ENCODE results near the gene AIFM2. TPM values are rescaled to one million over a fixed set of nuclear protein-coding genes. Genes with fewer than 3 reads are reported as not detected.
"Not testable (repeated sequence)": the region's sequence is repeated elsewhere in the genome, so short reads cannot be mapped to it uniquely, and the experiment has no call there.

Gene AIFM2
- polyA plus RNA-seq, 1 donor from 2014 or later: 4.0 TPM

GRCh38 chr10:70162151-70162891, 29.7 kb upstream of the AIFM2 start:
- Mint-ChIP-seq H3K4me3 (peak overlapping the region in 3 of 4 donors; percentile 42 to 73 (median 53)), H3K27me3 (no peaks in the 10 kb centered on the region), H3K4me1 (peaks cover 31 to 45% (median 36%) of the 10 kb centered on the region in 3 donors), H3K27ac (peak overlapping the region in 2 of 3 donors; percentile 57 to 58), H3K9me3 (no peaks in the 10 kb centered on the region), H3K36me3 (peaks cover 3% of the 10 kb centered on the region)

- H3K36me3 Mint-ChIP-seq: peaks cover 10% of the 10 kb centered on the region
- H3K27me3 Mint-ChIP-seq: no peaks in the 10 kb centered on the region
- H3K4me3 Mint-ChIP-seq: no peak overlapping the region
- no peak overlapping the region for H3K27ac Mint-ChIP-seq
- no peaks in the 10 kb centered on the region for H3K9me3 Mint-ChIP-seq
- peaks cover 24 to 36% (median 31%) of the 10 kb centered on the region in 3 donors for H3K4me1 Mint-ChIP-seq
Observed at GRCh38 chr10:70160798-70161197, 28.2 kb upstream of the AIFM2 start.

GRCh38 chr10:70159366-70159765, 26.7 kb upstream of the AIFM2 start:
- H3K27ac Mint-ChIP-seq, H3K27me3 Mint-ChIP-seq, H3K36me3 Mint-ChIP-seq, H3K9me3 Mint-ChIP-seq, H3K4me3 Mint-ChIP-seq: not testable (repeated sequence)
- peaks cover 17 to 27% (median 26%) of the 10 kb centered on the region in 3 donors for H3K4me1 Mint-ChIP-seq

GRCh38 chr10:70158113-70158512, 25.5 kb upstream of the AIFM2 start:
- H3K9me3 Mint-ChIP-seq: no peaks in the 10 kb centered on the region
- H3K36me3 Mint-ChIP-seq: peaks cover 8% of the 10 kb centered on the region
- H3K4me3 Mint-ChIP-seq: peak overlapping the region in 1 of 4 donors; percentile 17
- no peak overlapping the region for H3K27ac Mint-ChIP-seq
- peaks cover 7 to 18% (median 17%) of the 10 kb centered on the region in 3 donors for H3K4me1 Mint-ChIP-seq
- H3K27me3 Mint-ChIP-seq: no peaks in the 10 kb centered on the region

- Mint-ChIP-seq H3K4me3 (no peak overlapping the region), H3K27ac (no peak overlapping the region), H3K36me3 (peaks cover 8% of the 10 kb centered on the region), H3K4me1 (peaks cover 0 to 4% (median 2%) of the 10 kb centered on the region in 3 donors), H3K9me3 (no peaks in the 10 kb centered on the region), H3K27me3 (no peaks in the 10 kb centered on the region)
Observed at GRCh38 chr10:70155255-70155838, 22.7 kb upstream of the AIFM2 start.

- peaks cover 2% of the 10 kb centered on the region for H3K36me3 Mint-ChIP-seq
- H3K4me1 Mint-ChIP-seq: peaks cover 4 to 20% (median 13%) of the 10 kb centered on the region in 3 donors
- peak overlapping the region in 1 of 3 donors; percentile 97 for H3K27ac Mint-ChIP-seq
- H3K27me3 Mint-ChIP-seq: no peaks in the 10 kb centered on the region
- H3K4me3 Mint-ChIP-seq: peak overlapping the region in 1 of 4 donors; percentile 48
- H3K9me3 Mint-ChIP-seq: no peaks in the 10 kb centered on the region
Observed at GRCh38 chr10:70148516-70148915, 15.9 kb upstream of the AIFM2 start.

- H3K27ac Mint-ChIP-seq: peak overlapping the region; percentile 95 to 97 (median 96)
- H3K36me3 Mint-ChIP-seq: peaks cover 2% of the 10 kb centered on the region
- no peaks in the 10 kb centered on the region for H3K9me3 Mint-ChIP-seq
- no peaks in the 10 kb centered on the region for H3K27me3 Mint-ChIP-seq
- peak overlapping the region; percentile 90 to 96 (median 96) for H3K4me3 Mint-ChIP-seq
- H3K4me1 Mint-ChIP-seq: peaks cover 4 to 20% (median 19%) of the 10 kb centered on the region in 3 donors
Observed at GRCh38 chr10:70147259-70147625, 14.6 kb upstream of the AIFM2 start.

- Mint-ChIP-seq H3K36me3 (peaks cover 2% of the 10 kb centered on the region), H3K4me1 (peaks cover 6 to 25% (median 20%) of the 10 kb centered on the region in 3 donors), H3K27me3 (no peaks in the 10 kb centered on the region)
Observed at GRCh38 chr10:70146489-70147258, 14.0 kb upstream of the AIFM2 start, which contains the start of gene TYSND1. Gene TYSND1 (minus strand): TSS chr10:70146700. CDS start chr10:70146586, 114 bp downstream.

GRCh38 chr10:70145666-70146488, 13.3 kb upstream of the AIFM2 start:
- H3K9me3 Mint-ChIP-seq: no peaks in the 10 kb centered on the region
- peaks cover 2% of the 10 kb centered on the region for H3K36me3 Mint-ChIP-seq
- H3K4me1 Mint-ChIP-seq: peaks cover 6 to 25% (median 20%) of the 10 kb centered on the region in 3 donors
- no peaks in the 10 kb centered on the region for H3K27me3 Mint-ChIP-seq
- H3K4me3 Mint-ChIP-seq: peak overlapping the region; percentile 90 to 96 (median 96)
- peak overlapping the region; percentile 87 to 97 (median 93) for H3K27ac Mint-ChIP-seq

More at GRCh38 chr10:70146489-70147258, 14.0 kb upstream of the AIFM2 start, which contains the start of gene TYSND1:
- H3K27ac Mint-ChIP-seq: peak within 1 kb of the TSS; percentile 95 to 97 (median 96)
- H3K4me3 Mint-ChIP-seq: peak within 1 kb of the TSS; percentile 90 to 96 (median 96)
- no peaks in the 10 kb centered on the region for H3K9me3 Mint-ChIP-seq

GRCh38 chr10:70145166-70145665, 12.6 kb upstream of the AIFM2 start:
- Mint-ChIP-seq H3K36me3 (peaks cover 2% of the 10 kb centered on the region), H3K9me3 (no peaks in the 10 kb centered on the region), H3K27ac (peak overlapping the region in 2 of 3 donors; percentile 88 to 93), H3K4me3 (peak overlapping the region; percentile 90 to 96 (median 93)), H3K27me3 (no peaks in the 10 kb centered on the region), H3K4me1 (peaks cover 6 to 28% (median 20%) of the 10 kb centered on the region in 3 donors)

GRCh38 chr10:70144372-70145110, 11.9 kb upstream of the AIFM2 start:
- no peaks in the 10 kb centered on the region for H3K9me3 Mint-ChIP-seq
- peaks cover 2% of the 10 kb centered on the region for H3K36me3 Mint-ChIP-seq
- peak overlapping the region; percentile 84 to 93 (median 88) for H3K27ac Mint-ChIP-seq
- H3K27me3 Mint-ChIP-seq: no peaks in the 10 kb centered on the region
- H3K4me3 Mint-ChIP-seq: peak overlapping the region; percentile 52 to 96 (median 92)
- peaks cover 6 to 24% (median 20%) of the 10 kb centered on the region in 3 donors for H3K4me1 Mint-ChIP-seq

- Mint-ChIP-seq H3K9me3 (no peaks in the 10 kb centered on the region), H3K36me3 (peaks cover 2% of the 10 kb centered on the region), H3K27ac (peak overlapping the region in 1 of 3 donors; percentile 59), H3K4me1 (peaks cover 8 to 24% (median 19%) of the 10 kb centered on the region in 3 donors), H3K27me3 (no peaks in the 10 kb centered on the region), H3K4me3 (no peak overlapping the region)
Observed at GRCh38 chr10:70142555-70142954, 9.9 kb upstream of the AIFM2 start.

- Mint-ChIP-seq H3K27ac (peak overlapping the region in 1 of 3 donors; percentile 62), H3K4me3 (peak overlapping the region in 1 of 4 donors; percentile 57)
Observed at GRCh38 chr10:70140297-70140696, 7.7 kb upstream of the AIFM2 start.

More at GRCh38 chr10:70140297-70140696, 7.7 kb upstream of the AIFM2 start:
- Mint-ChIP-seq H3K4me1 (peaks cover 10 to 19% (median 16%) of the 10 kb centered on the region in 3 donors), H3K27me3 (no peaks in the 10 kb centered on the region), H3K9me3 (no peaks in the 10 kb centered on the region), H3K36me3 (peaks cover 4% of the 10 kb centered on the region)
